ENCODE data around the gene DOCK8.
"Not testable (repeated sequence)": the region's sequence is repeated elsewhere in the genome, so short reads cannot be mapped to it uniquely, and the experiment has no call there.

DOCK8 gene

DNA sequence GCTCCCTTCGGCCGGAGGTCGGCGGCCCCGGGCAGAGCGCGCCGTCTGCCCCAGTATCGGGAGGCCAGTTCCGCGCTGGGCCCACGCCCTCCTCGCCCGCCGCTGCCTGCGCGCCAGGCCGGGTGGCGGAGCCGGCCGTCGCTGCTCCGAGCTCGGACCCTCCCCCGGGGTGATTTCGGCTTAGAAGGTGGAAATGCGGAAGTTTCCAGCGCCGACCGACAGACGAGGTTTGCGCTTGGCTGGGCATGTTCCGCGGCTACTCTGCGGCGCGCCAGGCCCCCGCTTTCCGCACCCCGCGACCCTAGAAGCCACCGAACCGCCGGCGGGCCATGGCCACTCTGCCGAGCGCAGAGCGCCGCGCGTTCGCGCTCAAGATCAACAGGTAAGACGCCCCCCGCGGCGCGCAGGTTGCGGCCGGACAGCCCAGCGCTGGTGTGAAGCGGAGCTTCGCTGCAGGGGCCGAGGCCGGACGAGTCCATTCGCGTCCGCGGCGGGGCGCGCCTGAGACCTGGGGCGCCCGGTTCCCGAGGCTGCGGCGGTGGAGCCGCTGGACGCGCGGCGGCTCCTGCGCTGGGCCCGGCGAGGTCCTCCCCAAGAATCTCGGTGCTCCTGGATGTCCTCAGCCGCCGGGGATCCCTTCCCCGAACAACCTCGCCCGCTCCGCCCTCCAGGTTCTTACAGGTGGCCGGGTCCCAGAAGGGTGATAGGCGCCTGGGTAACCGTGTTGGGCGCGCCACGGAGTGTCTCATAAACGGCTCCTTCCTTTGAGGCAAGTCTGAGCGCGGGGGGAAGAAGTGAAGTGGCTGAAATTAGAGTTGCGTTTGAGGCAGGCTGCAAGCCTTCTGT is at the start of gene DOCK8:
Gene DOCK8 (plus strand): TSS at position 218 of the 846 bp plus-strand sequence. CDS start 112 bp downstream, at position 330.
- no peak for DNase-seq

GRCh38 chr9:169757-170156 is 44.9 kb upstream of the DOCK8 start:
- DNase-seq, result not testable (repeated sequence)

- DNase-seq, result not testable (repeated sequence)
Measured at GRCh38 chr9:178140-178825, 36.4 kb upstream of the DOCK8 start.

DNA sequence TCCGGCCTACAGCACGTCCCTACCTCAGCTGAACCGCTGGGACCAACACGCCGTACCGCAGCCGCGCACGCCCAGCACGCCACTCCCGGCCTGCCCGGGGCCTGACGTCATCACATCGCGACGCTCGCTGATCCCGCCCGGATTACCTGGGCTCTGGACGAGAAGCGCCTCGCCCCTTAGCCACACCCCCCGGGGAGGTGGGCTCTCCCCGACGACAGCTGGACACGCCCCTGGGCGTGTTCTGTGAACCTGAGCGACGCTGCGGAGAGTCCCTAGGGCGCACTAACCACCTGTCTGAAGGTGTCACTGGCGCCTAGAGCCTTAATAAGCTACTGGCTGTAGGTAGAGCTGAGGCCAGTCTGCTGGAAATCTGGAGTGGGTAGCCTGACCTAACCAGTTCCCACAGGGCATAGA is 35.7 kb upstream of the DOCK8 start, which contains the start of gene ZNG1A:
Gene ZNG1A (minus strand): TSS at position 87 of the 414 bp plus-strand sequence. CDS start 87 bp downstream, outside the sequence.
- not testable (repeated sequence) for DNase-seq

DNA sequence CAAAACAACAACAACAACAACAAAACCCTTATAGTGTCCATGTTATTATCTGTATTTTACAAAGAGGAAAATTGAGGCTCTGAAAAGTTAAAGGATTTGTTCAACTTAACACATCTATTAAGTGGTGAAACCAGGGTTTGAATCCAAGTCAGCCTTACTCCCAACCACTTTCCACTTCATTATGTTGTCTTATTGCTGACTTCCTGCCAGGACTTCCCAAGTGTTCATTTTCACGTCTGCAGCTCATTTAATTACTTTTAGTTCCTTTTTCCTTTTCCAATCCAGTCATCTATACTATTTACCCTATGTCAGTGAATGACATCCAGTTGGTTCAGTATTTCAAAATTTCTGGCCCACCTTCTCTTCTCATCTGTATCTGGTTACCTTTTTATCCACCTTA is 15.1 kb upstream of the DOCK8 start:
- DNase-seq, result not testable (repeated sequence)

DNA sequence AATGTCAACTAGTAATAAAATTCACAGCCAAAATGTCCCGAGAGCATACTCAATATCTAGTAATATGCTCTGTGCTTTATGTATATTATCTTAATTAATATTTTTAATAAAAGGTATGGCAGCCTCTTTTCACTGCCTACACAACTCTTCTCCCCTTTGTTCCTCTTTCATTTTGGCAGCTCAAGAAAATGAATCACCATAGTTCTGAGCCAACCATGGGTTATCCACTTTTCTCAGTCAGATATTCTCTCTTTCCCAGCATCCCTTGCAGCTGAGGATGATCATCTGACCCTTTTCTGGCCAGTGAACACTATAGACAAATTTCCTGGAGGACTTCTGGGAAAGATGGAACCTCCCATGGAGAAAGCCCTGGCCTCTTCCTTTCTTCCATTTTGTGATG is 8.2 kb upstream of the DOCK8 start:
- DNase-seq, result no peak

- no peak for DNase-seq
Measured at GRCh38 chr9:209143-209758, 5.4 kb upstream of the DOCK8 start.

- DNase-seq, result no peak
Measured at GRCh38 chr9:211036-211435, 3.6 kb upstream of the DOCK8 start.

- no peak for DNase-seq
Measured at GRCh38 chr9:211557-211956, 3.1 kb upstream of the DOCK8 start.

- DNase-seq, result no peak
Measured at GRCh38 chr9:212297-212696, 2.4 kb upstream of the DOCK8 start.

DNA sequence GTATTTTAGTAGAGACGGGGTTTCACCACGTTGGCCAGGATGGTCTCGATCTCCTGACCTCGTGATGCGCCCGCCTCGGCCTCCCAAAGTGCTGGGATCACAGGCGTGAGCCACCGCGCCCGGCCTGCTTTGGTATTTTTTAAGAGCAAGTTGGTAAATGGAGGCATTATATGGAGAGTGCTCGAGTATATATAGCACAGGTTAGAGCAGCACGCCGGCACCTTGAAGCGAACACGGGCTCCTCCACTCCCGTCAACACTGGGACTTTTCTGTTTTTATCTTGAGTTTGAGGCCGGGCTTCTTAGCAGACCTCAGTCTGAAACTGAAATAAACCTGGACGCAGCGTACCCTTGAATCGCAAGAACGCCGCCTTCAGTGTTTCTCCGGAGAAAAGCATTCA is 764 bp upstream of the DOCK8 start:
- not testable (repeated sequence) for DNase-seq

DNA sequence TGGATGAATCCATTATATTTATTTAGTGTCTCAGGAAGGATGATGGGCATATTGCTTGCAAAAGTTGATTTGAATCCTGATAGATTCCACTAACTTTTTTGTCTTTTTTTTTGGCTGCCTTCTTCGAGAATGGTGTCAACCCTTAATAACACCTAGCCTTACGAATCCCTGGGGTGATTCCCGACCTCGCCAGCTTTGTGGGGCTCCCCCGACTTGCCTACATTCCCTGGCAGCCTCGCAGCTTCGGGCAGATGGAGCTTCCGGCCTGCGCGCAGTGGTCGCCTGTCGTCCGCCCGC is 366 bp upstream of the DOCK8 start:
- DNase-seq, result no peak

GRCh38 chr9:215631-216155 is 1.0 kb downstream of the DOCK8 start:
- no peak for DNase-seq

- no peak for DNase-seq
Measured at GRCh38 chr9:216866-217265, 2.2 kb downstream of the DOCK8 start.

DNA sequence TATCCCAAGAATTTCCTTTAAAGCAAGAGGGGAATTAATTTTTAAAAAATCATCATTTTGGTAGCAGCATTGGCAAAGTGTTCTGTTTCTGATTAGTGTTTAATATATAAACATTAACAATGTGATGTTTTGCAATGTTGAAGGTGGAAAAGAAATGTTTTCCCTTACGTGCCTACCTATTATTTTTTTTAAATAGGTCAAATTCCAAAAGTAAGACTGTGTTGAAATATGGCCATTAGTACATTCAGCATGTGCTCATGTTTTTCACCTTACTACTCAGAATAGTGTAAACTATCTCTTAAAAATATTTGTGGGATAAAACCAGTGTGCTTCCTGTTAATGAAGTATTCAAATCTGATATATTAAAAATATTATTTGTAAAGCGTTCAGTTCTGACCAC is 3.3 kb downstream of the DOCK8 start:
- no peak for DNase-seq

DNA sequence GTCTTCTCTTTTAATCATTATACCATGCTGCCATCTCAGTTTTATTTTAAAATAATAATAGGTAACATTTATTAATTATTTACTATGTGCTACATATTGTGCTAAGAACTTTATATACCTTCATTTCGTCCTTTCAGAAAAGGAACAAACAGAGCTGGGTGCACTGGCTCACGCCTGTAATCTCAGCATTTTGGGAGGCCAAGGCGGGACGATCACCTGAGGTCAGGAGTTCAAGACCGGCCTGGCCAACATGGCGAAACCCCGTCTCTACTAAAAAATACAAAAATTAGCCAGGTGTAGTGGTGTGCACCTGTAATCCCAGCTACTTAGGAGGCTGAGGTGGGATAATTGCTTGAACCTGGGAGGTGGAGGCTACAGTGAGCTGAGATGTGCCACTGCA is 4.4 kb downstream of the DOCK8 start:
- DNase-seq, result not testable (repeated sequence)

GRCh38 chr9:219670-220365 is 5.2 kb downstream of the DOCK8 start:
- DNase-seq, result no peak

DNA sequence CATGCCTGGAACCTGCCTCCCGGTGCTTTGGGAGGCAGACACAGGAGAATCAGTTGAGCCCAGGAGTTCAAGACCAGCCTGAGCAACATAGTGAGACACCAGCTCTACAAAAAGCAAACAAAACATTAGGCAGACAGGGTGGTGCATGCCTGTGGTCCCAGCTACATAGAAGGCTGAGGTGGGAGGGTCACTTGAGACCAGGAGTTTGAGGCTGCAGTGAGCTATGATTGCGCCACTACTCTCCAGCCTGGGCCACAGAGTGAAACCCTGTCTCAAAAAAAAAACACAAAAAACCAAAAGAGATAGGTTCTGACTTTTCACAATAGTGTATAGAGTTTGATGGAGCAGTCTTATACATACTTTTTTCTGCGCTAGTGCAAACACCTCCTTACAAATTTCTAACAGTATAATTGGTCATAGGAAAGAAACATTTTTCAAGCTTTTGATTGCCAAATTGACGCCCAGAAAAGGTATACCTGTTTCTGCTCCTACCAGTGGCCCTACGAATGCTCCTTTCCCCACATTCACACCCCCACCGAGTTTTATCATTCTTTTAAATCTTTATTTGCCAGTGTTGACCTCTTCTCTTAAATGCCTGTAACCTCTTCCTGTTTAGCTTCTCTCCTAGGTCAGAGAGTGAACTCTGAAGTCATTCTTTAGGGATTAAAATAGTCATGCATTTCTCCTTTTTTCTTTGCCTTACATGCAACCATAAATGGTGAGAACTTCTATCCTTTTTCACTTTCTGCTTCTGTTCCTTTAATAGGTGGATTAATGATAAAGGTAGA is 7.5 kb downstream of the DOCK8 start:
- DNase-seq, result no peak

DNA sequence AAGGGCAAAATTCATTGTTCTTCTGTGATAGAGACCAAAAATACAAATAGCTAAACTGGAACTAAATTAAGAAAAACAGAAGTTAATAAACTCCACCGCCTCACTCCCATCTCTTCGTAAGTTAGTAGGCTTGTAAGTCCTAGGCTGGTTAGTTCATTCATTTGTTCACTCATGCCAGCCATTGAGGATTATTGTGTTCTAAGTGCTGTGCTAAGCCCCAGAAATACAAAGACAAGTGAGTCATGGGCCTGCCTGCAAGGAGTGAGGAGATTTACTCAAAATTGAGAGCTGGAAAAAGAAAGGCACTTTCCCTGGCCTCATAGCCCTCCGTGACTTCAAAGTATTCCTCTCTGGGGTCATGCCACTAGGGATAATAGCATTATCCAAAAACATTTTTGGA is 8.5 kb downstream of the DOCK8 start:
- DNase-seq, result no peak

DNA sequence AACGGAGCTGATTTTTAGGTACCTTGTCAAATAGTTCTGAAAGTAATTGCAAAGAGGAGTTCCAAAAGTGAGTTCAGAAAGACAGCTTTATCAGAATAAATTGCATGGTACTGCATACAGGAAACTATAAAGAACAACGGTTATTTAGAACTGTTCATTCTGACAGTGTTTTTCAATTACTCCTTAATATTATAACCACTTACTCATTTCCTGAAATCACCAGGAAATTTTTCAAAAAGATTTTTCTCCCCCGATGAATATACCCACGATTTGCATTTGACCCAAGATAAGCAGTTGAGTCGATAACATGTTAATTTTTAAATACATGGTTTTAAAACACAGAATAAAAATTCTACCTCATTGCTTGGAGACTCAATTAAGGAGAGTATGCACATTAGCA is 9.4 kb downstream of the DOCK8 start:
- DNase-seq, result no peak

DNA sequence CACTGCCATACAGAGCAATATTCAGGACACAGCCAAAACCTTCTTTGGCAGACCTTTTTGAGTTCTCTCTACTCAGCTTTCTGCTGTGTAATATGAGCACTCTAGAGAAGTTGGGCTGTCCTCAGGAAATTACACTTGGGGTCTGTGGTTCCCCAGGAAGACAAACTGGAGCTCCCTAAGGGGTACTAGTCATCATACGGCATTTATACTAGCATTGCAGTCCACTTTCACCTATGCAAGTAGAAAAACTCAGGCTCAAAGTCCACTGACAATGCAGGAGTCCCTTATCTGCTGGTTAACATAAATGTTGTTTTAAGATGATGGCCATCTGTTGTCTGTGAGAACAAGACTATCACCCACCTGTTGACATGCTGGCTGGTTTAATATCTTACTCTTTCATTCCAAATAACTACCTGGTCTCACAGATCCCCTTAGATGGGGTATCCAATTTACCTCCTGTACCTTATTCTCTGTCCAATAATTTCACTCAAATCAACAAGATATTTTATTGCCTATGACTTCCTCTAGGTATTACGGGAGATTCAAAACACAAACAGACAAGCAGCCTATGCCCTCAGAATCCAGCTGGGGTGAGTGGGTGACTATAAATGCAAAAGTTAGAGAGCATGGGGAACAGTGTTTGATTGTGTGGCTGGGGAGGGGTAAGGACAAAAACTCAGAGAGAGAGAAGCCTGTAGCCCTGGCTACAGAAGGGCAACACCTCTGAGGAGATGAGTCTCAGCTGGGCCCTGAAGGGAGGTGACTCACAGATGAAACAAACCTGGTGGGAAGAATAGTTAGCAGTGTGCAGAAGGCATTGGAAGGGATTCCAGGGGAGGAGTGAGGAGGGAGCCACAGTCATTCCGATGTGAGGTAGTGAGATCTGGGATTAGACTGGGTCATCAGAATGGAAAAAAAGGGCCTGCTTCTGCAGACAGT is 10.2 kb downstream of the DOCK8 start:
- DNase-seq, result no peak
